C4-2B (cell line): ENCODE results near the gene CDK15.

Experiments
- CTCF ChIP-seq: fragments of 450-650 bp; conservative IDR thresholded peaks from 2 replicates; pipeline ENCODE4 v1.5.1; 2017; ENCODE audit warnings: mild to moderate bottlenecking
- ZFX ChIP-seq: fragments of 450-650 bp; IDR thresholded peaks from 2 replicates; pipeline ENCODE4 v1.6.1; 2017

GRCh38 chr2:201775326-201775725 is 31.0 kb upstream of the CDK15 start:
- no peak for TF ChIP-seq CTCF
- TF ChIP-seq ZFX: no peak
